Mesenchymal stem cell (in vitro differentiated cells and primary cell): ENCODE results near the gene LINC00305. TPM values are rescaled to one million over a fixed set of nuclear protein-coding genes. Genes with fewer than 3 reads are reported as not detected.

Experiments
- DNase-seq: peaks from one replicate; pipeline ENCODE4 v3.0.0-alpha.2; 2013
- H2AFZ ChIP-seq: one replicate; pipeline ENCODE4 v1.6.1; 2013; ENCODE audit warnings: low read depth, mild to moderate bottlenecking, control low read depth, inconsistent platforms, low read length, moderate library complexity
- H2AK5ac ChIP-seq: 2 replicates; pipeline ENCODE4 v1.6.1; 2013; ENCODE audit warnings: low read length, moderate library complexity, mild to moderate bottlenecking, inconsistent platforms; ENCODE audit not compliant: severe bottlenecking
- H2BK120ac ChIP-seq: one replicate; pipeline ENCODE4 v1.6.1; 2013; ENCODE audit warnings: low read depth, mild to moderate bottlenecking, inconsistent platforms, low read length, moderate library complexity
- H2BK12ac ChIP-seq, 2 experiments: one replicate each; pipeline ENCODE4 v1.6.1; 2013; ENCODE audit warnings: inconsistent platforms in 2 of 2, low read length in 2 of 2, mild to moderate bottlenecking in 2 of 2, moderate library complexity in 2 of 2, control low read depth in 1 of 2
- H2BK15ac ChIP-seq: one replicate; pipeline ENCODE4 v1.6.1; 2013; ENCODE audit warnings: mild to moderate bottlenecking, low read depth, inconsistent platforms; ENCODE audit not compliant: poor library complexity, severe bottlenecking
- H2BK5ac ChIP-seq: 2 replicates; pipeline ENCODE4 v1.6.1; 2013; ENCODE audit warnings: low read depth, mild to moderate bottlenecking, low read length, control low read depth, inconsistent platforms; ENCODE audit not compliant: poor library complexity, severe bottlenecking
- H3K14ac ChIP-seq, 2 experiments: one replicate each; pipeline ENCODE4 v1.6.1; 2013; ENCODE audit warnings: inconsistent platforms in 2 of 2, low read length in 2 of 2, control low read depth in 1 of 2, mild to moderate bottlenecking in 1 of 2, moderate library complexity in 1 of 2
- H3K18ac ChIP-seq, 2 experiments: one replicate each; pipeline ENCODE4 v1.6.1; 2013; ENCODE audit warnings: inconsistent platforms in 2 of 2, low read length in 2 of 2, control low read depth in 1 of 2, low read depth in 1 of 2, mild to moderate bottlenecking in 1 of 2
- H3K23ac ChIP-seq, 2 experiments: one replicate each; pipeline ENCODE4 v1.6.1; 2013; ENCODE audit warnings: inconsistent platforms in 2 of 2, low read length in 2 of 2, mild to moderate bottlenecking in 2 of 2, moderate library complexity in 2 of 2, control low read depth in 1 of 2
- H3K27ac ChIP-seq: 2 replicates; pipeline ENCODE4 v1.5.1; 2013; ENCODE audit warnings: mild to moderate bottlenecking, moderate library complexity, low read length, control low read depth, inconsistent platforms; ENCODE audit not compliant: poor library complexity, severe bottlenecking
- H3K27me3 ChIP-seq, 2 experiments: 2 replicates each; pipeline versions ENCODE4 v1.6.1 to v1.7.0; 2013; ENCODE audit warnings: low read length in 2 of 2, mild to moderate bottlenecking in 2 of 2, moderate library complexity in 2 of 2, control low read depth in 1 of 2, inconsistent platforms in 1 of 2; ENCODE audit not compliant: control insufficient read depth in 1 of 2, insufficient read depth in 1 of 2
- H3K36me3 ChIP-seq, 2 experiments: 2 replicates each; pipeline versions ENCODE4 v1.6.1 to v1.7.0; 2013; ENCODE audit warnings: low read length in 2 of 2, control low read depth in 1 of 2, inconsistent platforms in 1 of 2, low read depth in 1 of 2, mild to moderate bottlenecking in 1 of 2; ENCODE audit not compliant: insufficient read depth in 2 of 2, control insufficient read depth in 1 of 2
- H3K4ac ChIP-seq, 2 experiments: one replicate each; pipeline ENCODE4 v1.6.1; 2013; ENCODE audit warnings: inconsistent platforms in 2 of 2, low read length in 2 of 2, mild to moderate bottlenecking in 2 of 2, moderate library complexity in 2 of 2, control low read depth in 1 of 2, low read depth in 1 of 2
- H3K4me1 ChIP-seq: 2 replicates; pipeline ENCODE4 v1.6.1; 2013; ENCODE audit warnings: low read depth, low read length, control low read depth; ENCODE audit not compliant: control insufficient read depth, insufficient read depth
- H3K4me2 ChIP-seq: 2 replicates; pipeline ENCODE4 v1.6.1; 2013; ENCODE audit warnings: low read length, mild to moderate bottlenecking, inconsistent platforms; ENCODE audit not compliant: poor library complexity, severe bottlenecking
- H3K4me3 ChIP-seq, 2 experiments: 2 replicates each; pipeline versions ENCODE4 v1.5.1 to v1.7.0; 2013; ENCODE audit warnings: low read length in 2 of 2, mild to moderate bottlenecking in 2 of 2, control low read depth in 1 of 2, low read depth in 1 of 2; ENCODE audit not compliant: insufficient read depth in 1 of 2
- H3K79me1 ChIP-seq: replicated peaks from 2 replicates; pipeline ENCODE4 v1.6.1; 2013; ENCODE audit warnings: mild to moderate bottlenecking, control low read depth, low read length, inconsistent platforms; ENCODE audit not compliant: poor library complexity, severe bottlenecking
- H3K9ac ChIP-seq: 2 replicates; pipeline ENCODE4 v1.7.0; 2013; ENCODE audit warnings: mild to moderate bottlenecking, low read length, moderate library complexity
- H3K9me3 ChIP-seq: 2 replicates; pipeline ENCODE4 v1.7.0; 2013; ENCODE audit warnings: mild to moderate bottlenecking, low read length; ENCODE audit not compliant: control insufficient read depth
- H4K8ac ChIP-seq: one replicate; pipeline ENCODE4 v1.6.1; 2013; ENCODE audit warnings: inconsistent platforms, mild to moderate bottlenecking, low read length, moderate library complexity
- H4K91ac ChIP-seq: one replicate; pipeline ENCODE4 v1.6.1; 2013; ENCODE audit warnings: mild to moderate bottlenecking, low read length, inconsistent platforms
- WGBS: methylation state at CpG from one replicate; pipeline ENCODE4 v1.1.7; 2013; ENCODE audit warnings: mixed read lengths; 5-methylcytosine and 5-hydroxymethylcytosine counted together
- polyA plus RNA-seq, 2 experiments: library from polyadenylated mRNA; stranded (reverse); fragments of 200-250 nt; gene quantifications; one replicate each; pipeline ENCODE4 v1.2.3, GENCODE V29; 2013

Gene LINC00305
- polyA plus RNA-seq (2013, experiment 1 of 2): not detected
- not detected for polyA plus RNA-seq (2013, experiment 2 of 2)

DNA sequence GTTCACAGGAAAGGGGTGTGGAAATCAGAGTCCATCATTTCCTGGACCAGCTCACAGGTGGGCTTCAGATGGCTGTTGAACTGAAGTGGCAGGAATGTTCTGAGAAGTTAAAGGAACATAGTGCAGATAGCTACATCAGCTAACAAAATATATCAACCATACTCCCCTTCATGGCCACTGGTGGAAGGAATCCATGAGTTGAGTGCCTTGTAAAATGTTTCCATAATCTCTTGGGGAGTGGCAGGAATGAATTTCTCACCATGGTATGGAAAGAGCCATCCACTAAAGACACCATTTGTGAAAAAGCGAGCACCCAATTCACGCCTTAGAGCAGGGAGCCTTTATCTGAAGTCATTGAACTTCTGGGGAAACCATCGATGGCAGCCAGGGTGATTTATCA is at the start of gene LINC00305:
LINC00305 (minus strand) TSS at position 101 of the 400 bp plus-strand sequence.
- Histone ChIP-seq H3K14ac (no peak within 1 kb of the TSS), H2BK15ac (no peak within 1 kb of the TSS), H4K91ac (no peak within 1 kb of the TSS), H3K18ac (no peak within 1 kb of the TSS), H4K8ac (no peak within 1 kb of the TSS), H2AFZ (no peak within 1 kb of the TSS), H3K27ac (no peak within 1 kb of the TSS), H3K79me1 (no peaks in the 10 kb centered on the region), H3K4ac (no peak within 1 kb of the TSS), H3K9me3 (no peaks in the 10 kb centered on the region), H3K27me3 (no peaks in the 10 kb centered on the region), H2AK5ac (no peak within 1 kb of the TSS), H3K9ac (no peak within 1 kb of the TSS), H3K4me2 (no peak within 1 kb of the TSS), H2BK12ac (no peak within 1 kb of the TSS), H3K36me3 (no peaks in the 10 kb centered on the region), H3K23ac (no peak within 1 kb of the TSS), H2BK5ac (no peak within 1 kb of the TSS), H2BK120ac (no peak within 1 kb of the TSS), H3K4me3 (no peak within 1 kb of the TSS), H3K4me1 (peaks cover 3% of the 10 kb centered on the region)
- DNase-seq: no peak
- 76% methylated on average over 3 of the region's 3 CpGs for WGBS

DNA sequence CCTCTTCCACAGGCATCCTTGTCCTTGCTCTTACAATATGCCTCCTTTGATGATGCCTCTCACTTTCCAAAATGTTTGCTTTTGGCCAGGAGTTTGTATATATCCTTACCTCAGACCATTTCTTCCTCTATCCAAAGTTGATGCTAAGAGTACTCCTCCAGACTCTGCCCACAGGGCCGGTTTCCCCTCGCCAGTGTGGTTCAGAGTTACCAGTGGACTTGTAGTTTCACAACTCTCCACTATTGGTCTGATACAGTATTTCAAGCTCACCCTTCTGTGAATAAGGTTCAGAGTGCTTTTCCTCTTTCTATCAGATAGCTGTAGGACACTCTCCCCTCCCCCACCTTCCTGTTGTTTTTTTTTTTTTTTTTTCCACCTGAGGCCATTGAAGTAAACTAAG is 42.2 kb upstream of the LINC00305 start:
- Histone ChIP-seq H3K27me3 (no peaks in the 10 kb centered on the region), H2AK5ac (no peak overlapping the region), H3K23ac (no peak overlapping the region), H2BK5ac (no peak overlapping the region), H4K8ac (no peak overlapping the region), H3K4me2 (no peak overlapping the region), H2BK120ac (no peak overlapping the region), H3K4ac (no peak overlapping the region), H3K18ac (no peak overlapping the region), H2AFZ (no peak overlapping the region), H3K14ac (no peak overlapping the region), H3K9me3 (no peaks in the 10 kb centered on the region), H3K79me1 (no peaks in the 10 kb centered on the region), H3K4me3 (no peak overlapping the region), H2BK12ac (no peak overlapping the region), H4K91ac (no peak overlapping the region), H2BK15ac (no peak overlapping the region), H3K4me1 (no peaks in the 10 kb centered on the region), H3K9ac (no peak overlapping the region), H3K36me3 (no peaks in the 10 kb centered on the region), H3K27ac (no peak overlapping the region)
- 92% methylated on average over 2 of the region's 2 CpGs for WGBS
- no peak for DNase-seq

DNA sequence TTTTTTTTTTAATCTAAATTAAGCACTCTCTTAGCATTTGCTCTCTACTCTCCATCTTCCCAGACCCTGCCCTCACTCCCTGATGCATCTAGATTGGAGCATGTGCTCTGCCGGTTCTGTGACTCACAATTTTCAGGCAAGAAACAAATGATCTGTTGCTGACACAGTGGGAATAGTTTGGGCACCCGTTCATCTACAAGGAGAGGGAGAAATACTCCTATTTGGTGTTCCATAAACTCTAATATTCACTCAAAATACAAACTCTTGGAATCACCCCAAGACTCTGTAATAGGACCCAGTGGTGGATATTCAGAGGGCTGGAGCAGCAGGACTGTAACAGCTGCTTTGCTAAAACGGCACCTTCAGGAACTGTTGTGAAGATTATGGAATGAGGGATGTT is 37.1 kb upstream of the LINC00305 start:
- Histone ChIP-seq H2BK120ac (no peak overlapping the region), H2AFZ (no peak overlapping the region), H3K9me3 (no peaks in the 10 kb centered on the region), H3K4me2 (no peak overlapping the region), H3K14ac (no peak overlapping the region), H2BK15ac (no peak overlapping the region), H3K4me3 (no peak overlapping the region), H2BK5ac (no peak overlapping the region), H3K9ac (no peak overlapping the region), H3K79me1 (no peaks in the 10 kb centered on the region), H3K27me3 (no peaks in the 10 kb centered on the region), H4K91ac (no peak overlapping the region), H3K18ac (no peak overlapping the region), H2BK12ac (no peak overlapping the region), H2AK5ac (no peak overlapping the region), H3K27ac (no peak overlapping the region), H3K23ac (no peak overlapping the region), H3K4me1 (no peaks in the 10 kb centered on the region), H3K4ac (no peak overlapping the region), H3K36me3 (no peaks in the 10 kb centered on the region), H4K8ac (no peak overlapping the region)
- DNase-seq: no peak
- WGBS: 53% methylated on average over 1 of the region's 3 CpGs

DNA sequence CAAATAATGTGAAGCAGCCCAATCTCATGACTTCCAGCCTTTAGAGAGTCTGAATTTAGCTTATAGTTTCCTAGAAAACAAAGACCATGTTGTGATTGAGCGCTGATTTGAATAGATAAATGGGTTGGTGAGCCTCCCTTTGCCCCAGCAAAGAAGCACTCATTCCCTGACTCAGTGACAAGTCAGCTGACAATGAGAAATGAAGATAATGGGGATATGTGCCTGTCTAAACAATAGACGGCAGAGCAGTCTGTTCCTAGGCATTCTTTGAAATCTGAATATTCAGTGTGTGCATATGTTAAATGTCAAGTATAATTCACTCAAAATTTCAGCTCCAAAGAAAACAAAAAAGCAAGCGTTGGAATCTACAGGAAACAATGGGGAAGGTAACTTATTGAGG is 34.8 kb upstream of the LINC00305 start:
- Histone ChIP-seq H3K27me3 (no peaks in the 10 kb centered on the region), H3K4me1 (no peaks in the 10 kb centered on the region), H3K27ac (no peak overlapping the region), H2BK12ac (no peak overlapping the region), H2AFZ (no peak overlapping the region), H3K23ac (no peak overlapping the region), H3K18ac (no peak overlapping the region), H4K8ac (no peak overlapping the region), H3K9me3 (no peaks in the 10 kb centered on the region), H3K36me3 (no peaks in the 10 kb centered on the region), H2BK15ac (no peak overlapping the region), H2BK120ac (no peak overlapping the region), H3K4ac (no peak overlapping the region), H3K4me3 (no peak overlapping the region), H3K14ac (no peak overlapping the region), H3K79me1 (no peaks in the 10 kb centered on the region), H2BK5ac (no peak overlapping the region), H2AK5ac (no peak overlapping the region), H3K4me2 (no peak overlapping the region), H3K9ac (no peak overlapping the region), H4K91ac (no peak overlapping the region)
- WGBS: 67% methylated on average over 1 of the region's 3 CpGs
- DNase-seq: no peak
